Measurements from ENCODE around the gene CEP164. TPM values are rescaled to one million over a fixed set of nuclear protein-coding genes. Genes with fewer than 3 reads are reported as not detected.

CEP164 gene
- total RNA-seq, 1 experiment from 2014 or later: 22.2 TPM

- ATAC-seq: no peak
- no peaks in the 10 kb centered on the region for H3K4me1 ChIP-seq (ENCODE audit: control insufficient read depth in 1 of 2, insufficient read depth in 2 of 2, low read length in 2 of 2)
- no TSS peak for BruUV-seq (replicated peaks)
- POLR2A ChIA-PET: no interaction called here
- RAD21 ChIA-PET (ENCODE audit: low non-redundant PET in 1 of 2, low total read pairs in 2 of 2, uncharacterized antibody in 2 of 2, unreplicated experiment in 2 of 2): no interaction called here
- H3K27ac ChIP-seq (ENCODE audit: low read depth, low read length): no peak overlapping the region
- CTCF ChIA-PET: no interaction called here
- no peak overlapping the region for H2AFZ ChIP-seq (ENCODE audit: low read depth, low read length, poor library complexity, severe bottlenecking)
- no peaks in the 10 kb centered on the region for H3K79me2 ChIP-seq (ENCODE audit: insufficient read depth, low read length)
- H3K9ac ChIP-seq (ENCODE audit: low read length): no peak overlapping the region
- no peak overlapping the region for H3K4me2 ChIP-seq (ENCODE audit: low read length)
- no peaks in the 10 kb centered on the region for H3K36me3 ChIP-seq (ENCODE audit: control insufficient read depth in 1 of 2, insufficient read depth in 2 of 2, low read length in 2 of 2)
- no peaks in the 10 kb centered on the region for H3K9me3 ChIP-seq (ENCODE audit: control insufficient read depth in 1 of 2, insufficient read depth in 1 of 2, low read depth in 1 of 2, low read length in 2 of 2)
- no peaks in the 10 kb centered on the region for H4K20me1 ChIP-seq (ENCODE audit: insufficient read depth)
- DNase-seq (ENCODE audit: low read depth, low spot score): no peak
- peaks cover 31% of the 10 kb centered on the region for H3K27me3 ChIP-seq (ENCODE audit: insufficient read depth, low read length)
- no peaks in the 10 kb centered on the region for H3K9me2 ChIP-seq (ENCODE audit: insufficient read depth)
- H3K4me3 ChIP-seq (replicated peaks in 1 of 2; ENCODE audit: low read depth in 1 of 2, low read length in 2 of 2): no peak overlapping the region
- intact Hi-C loops (cut with micrococcal nuclease): no loop called here
- TF ChIP-seq YY1 (IDR thresholded peaks at IDR 0.05; ENCODE audit: extremely low read depth, insufficient replicate concordance, low read depth, low read length): no peak
- TF ChIP-seq, protein P1, sequence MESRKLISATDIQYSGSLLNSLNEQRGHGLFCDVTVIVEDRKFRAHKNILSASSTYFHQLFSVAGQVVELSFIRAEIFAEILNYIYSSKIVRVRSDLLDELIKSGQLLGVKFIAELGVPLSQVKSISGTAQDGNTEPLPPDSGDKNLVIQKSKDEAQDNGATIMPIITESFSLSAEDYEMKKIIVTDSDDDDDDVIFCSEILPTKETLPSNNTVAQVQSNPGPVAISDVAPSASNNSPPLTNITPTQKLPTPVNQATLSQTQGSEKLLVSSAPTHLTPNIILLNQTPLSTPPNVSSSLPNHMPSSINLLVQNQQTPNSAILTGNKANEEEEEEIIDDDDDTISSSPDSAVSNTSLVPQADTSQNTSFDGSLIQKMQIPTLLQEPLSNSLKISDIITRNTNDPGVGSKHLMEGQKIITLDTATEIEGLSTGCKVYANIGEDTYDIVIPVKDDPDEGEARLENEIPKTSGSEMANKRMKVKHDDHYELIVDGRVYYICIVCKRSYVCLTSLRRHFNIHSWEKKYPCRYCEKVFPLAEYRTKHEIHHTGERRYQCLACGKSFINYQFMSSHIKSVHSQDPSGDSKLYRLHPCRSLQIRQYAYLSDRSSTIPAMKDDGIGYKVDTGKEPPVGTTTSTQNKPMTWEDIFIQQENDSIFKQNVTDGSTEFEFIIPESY (IDR thresholded peaks at IDR 0.05; ENCODE audit: extremely low read depth, insufficient replicate concordance, low read length): no peak
- no peak for TF ChIP-seq EZH2 (IDR thresholded peaks at IDR 0.05)
- TF ChIP-seq SIN3A (IDR thresholded peaks at IDR 0.05; ENCODE audit: low read depth): no peak
- no peak for TF ChIP-seq FOSL1 (IDR thresholded peaks at IDR 0.05; ENCODE audit: low read depth)
- no peak for TF ChIP-seq EGR1 (IDR thresholded peaks at IDR 0.05; ENCODE audit: low read depth)
- no peak for TF ChIP-seq ATF3 (IDR thresholded peaks at IDR 0.05)
- TF ChIP-seq CBX3 (IDR thresholded peaks at IDR 0.05; ENCODE audit: low read depth): no peak
- no peak for TF ChIP-seq ELF1 (IDR thresholded peaks at IDR 0.05; ENCODE audit: borderline replicate concordance, low read depth)
- no peak for TF ChIP-seq RAD21 (IDR thresholded peaks at IDR 0.05; ENCODE audit: low read depth)
These were observed 106.1 kb downstream of the CEP164 start for GRCh38 chr11:117433717-117434116.
